GM04503 (cell line): Measurements from ENCODE around the gene AIPL1.

Source experiments
- DNase-seq: peaks from one replicate; pipeline ENCODE4 v3.0.0-alpha.2; 2012; ENCODE audit warnings: low read depth

Gene AIPL1

GRCh38 chr17:6465206-6466003, 30.5 kb upstream of the AIPL1 start:
- DNase-seq: no peak

GRCh38 chr17:6464446-6465041, 29.6 kb upstream of the AIPL1 start:
- no peak for DNase-seq

GRCh38 chr17:6463616-6464445, 28.9 kb upstream of the AIPL1 start:
- no peak for DNase-seq

GRCh38 chr17:6462692-6463091, 27.8 kb upstream of the AIPL1 start:
- no peak for DNase-seq

GRCh38 chr17:6461792-6462524, 27.0 kb upstream of the AIPL1 start:
- no peak for DNase-seq

GRCh38 chr17:6461246-6461645, 26.3 kb upstream of the AIPL1 start:
- DNase-seq: no peak

GRCh38 chr17:6460531-6461161, 25.7 kb upstream of the AIPL1 start:
- DNase-seq: no peak

- no peak for DNase-seq
These were observed 23.6 kb upstream of the AIPL1 start for GRCh38 chr17:6458460-6458950.

- DNase-seq: no peak
These were observed 23.0 kb upstream of the AIPL1 start for GRCh38 chr17:6457688-6458459.

GRCh38 chr17:6456914-6457687, 22.2 kb upstream of the AIPL1 start:
- no peak for DNase-seq

GRCh38 chr17:6456321-6456720, 21.4 kb upstream of the AIPL1 start:
- DNase-seq: no peak

GRCh38 chr17:6455321-6455705, 20.4 kb upstream of the AIPL1 start:
- no peak for DNase-seq

- no peak for DNase-seq
These were observed 19.8 kb upstream of the AIPL1 start for GRCh38 chr17:6454495-6455320.

GRCh38 chr17:6453279-6454024, 18.5 kb upstream of the AIPL1 start:
- no peak for DNase-seq

GRCh38 chr17:6452471-6453266, 17.7 kb upstream of the AIPL1 start:
- DNase-seq: no peak

- DNase-seq: no peak
These were observed 16.3 kb upstream of the AIPL1 start for GRCh38 chr17:6450926-6451832.
